ENCODE results near the gene FKBP1B. TPM values are rescaled to one million over a fixed set of nuclear protein-coding genes. Genes with fewer than 3 reads are reported as not detected.
"Not testable (repeated sequence)": the region's sequence is repeated elsewhere in the genome, so short reads cannot be mapped to it uniquely, and the experiment has no call there.

FKBP1B gene
- total RNA-seq, 1 donor from 2014 or later, result 31.1 TPM

DNA sequence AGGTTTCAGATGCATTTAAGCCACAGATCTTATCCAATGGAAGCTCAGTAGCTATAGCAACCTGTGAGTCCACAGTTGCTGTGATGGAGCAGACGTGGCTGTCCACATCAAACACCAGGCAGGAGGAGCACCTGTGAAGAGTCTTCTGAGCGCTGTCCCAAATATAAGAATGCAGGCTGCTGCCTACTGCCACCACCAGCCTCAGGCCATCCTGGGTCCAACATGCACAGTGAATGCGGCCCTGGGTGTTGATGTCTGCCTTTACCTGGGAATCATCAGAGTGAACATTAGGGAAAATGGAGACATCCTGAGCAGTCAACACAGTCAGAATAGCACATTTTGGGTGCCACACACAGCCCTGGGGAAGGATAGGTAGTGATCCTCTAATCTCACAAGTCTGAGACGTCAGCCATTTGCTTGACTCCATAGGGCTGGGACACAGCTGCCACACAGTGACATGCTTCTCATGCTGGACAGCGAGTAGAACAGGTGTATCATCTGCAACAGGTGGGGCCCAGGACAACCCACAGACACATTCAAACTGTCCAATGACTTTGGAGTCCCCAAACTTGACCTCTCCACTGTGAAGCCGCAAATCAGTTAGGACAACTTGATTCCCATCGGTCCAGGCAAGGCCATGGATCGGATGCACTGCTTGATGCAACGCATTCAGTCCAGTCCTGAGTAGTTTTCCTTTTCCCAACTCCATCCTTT lies 10.6 kb upstream of the FKBP1B start:
- no peak for DNase-seq (ENCODE audit: low spot score)
- Mint-ChIP-seq H3K27me3 (ENCODE audit: unreplicated experiment) (peaks cover 2% of the 10 kb centered on the region), H3K9me3 (ENCODE audit: unreplicated experiment) (no peaks in the 10 kb centered on the region), H3K4me3 (ENCODE audit: unreplicated experiment) (no peak overlapping the region), H3K27ac (ENCODE audit: unreplicated experiment) (no peak overlapping the region), H3K4me1 (ENCODE audit: unreplicated experiment) (no peaks in the 10 kb centered on the region), H3K36me3 (ENCODE audit: low read depth, unreplicated experiment) (peaks cover 7% of the 10 kb centered on the region)
- TF ChIP-seq CTCF (IDR thresholded peaks at IDR 0.05; ENCODE audit: unreplicated experiment), result no peak

DNA sequence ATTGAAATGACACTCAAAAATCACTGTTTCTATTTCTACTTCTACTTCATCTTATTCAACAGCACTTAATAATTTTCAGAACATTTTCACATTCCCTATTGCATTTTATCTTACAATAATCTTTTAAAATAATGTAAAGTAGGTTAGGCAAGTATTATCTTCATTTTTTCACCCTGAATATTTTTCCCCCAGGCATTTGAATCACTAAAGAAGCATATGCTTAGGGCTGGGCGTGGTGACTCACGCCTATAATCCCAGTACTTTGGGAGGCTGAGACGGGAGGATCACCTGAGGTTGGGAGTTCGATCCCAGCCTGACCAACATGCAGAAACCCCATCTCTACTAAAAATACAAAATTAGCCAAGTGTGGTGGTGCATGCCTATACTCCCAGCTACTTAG lies 9.0 kb upstream of the FKBP1B start:
- Mint-ChIP-seq H3K36me3 (ENCODE audit: low read depth, unreplicated experiment) (peaks cover 10% of the 10 kb centered on the region), H3K4me1 (ENCODE audit: unreplicated experiment) (peaks cover 3% of the 10 kb centered on the region), H3K4me3 (ENCODE audit: unreplicated experiment) (no peak overlapping the region), H3K27ac (ENCODE audit: unreplicated experiment) (no peak overlapping the region), H3K27me3 (ENCODE audit: unreplicated experiment) (peaks cover 2% of the 10 kb centered on the region), H3K9me3 (ENCODE audit: unreplicated experiment) (no peaks in the 10 kb centered on the region)
- no peak for TF ChIP-seq CTCF (IDR thresholded peaks at IDR 0.05; ENCODE audit: unreplicated experiment)
- DNase-seq (ENCODE audit: low spot score), result no peak

DNA sequence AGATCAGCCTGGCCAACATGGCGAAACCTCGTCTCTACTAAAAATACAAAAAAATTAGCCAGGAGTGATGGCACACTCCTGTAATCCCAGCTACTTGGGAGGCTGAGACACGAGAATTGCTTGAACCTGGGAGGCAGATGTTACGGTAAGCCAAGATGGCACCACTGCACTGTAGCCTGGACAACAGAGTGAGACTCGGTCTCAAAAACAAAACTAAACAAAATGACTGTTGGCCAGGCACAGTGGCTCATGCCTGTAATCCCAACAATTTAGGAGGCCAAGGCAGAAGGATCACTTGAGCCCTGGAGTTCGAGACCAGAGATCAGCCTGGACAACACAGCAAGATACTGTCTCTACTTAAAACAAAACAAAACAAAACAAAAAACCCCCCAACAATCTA lies 6.4 kb upstream of the FKBP1B start:
- H3K36me3 Mint-ChIP-seq (ENCODE audit: low read depth, unreplicated experiment); H3K4me3 Mint-ChIP-seq (ENCODE audit: unreplicated experiment); H3K27me3 Mint-ChIP-seq (ENCODE audit: unreplicated experiment); H3K27ac Mint-ChIP-seq (ENCODE audit: unreplicated experiment); H3K9me3 Mint-ChIP-seq (ENCODE audit: unreplicated experiment); DNase-seq (ENCODE audit: low spot score): not testable (repeated sequence)
- H3K4me1 Mint-ChIP-seq (ENCODE audit: unreplicated experiment), result peaks cover 19% of the 10 kb centered on the region

- Mint-ChIP-seq H3K27ac (ENCODE audit: unreplicated experiment) (no peak overlapping the region), H3K4me1 (ENCODE audit: unreplicated experiment) (peaks cover 19% of the 10 kb centered on the region), H3K9me3 (ENCODE audit: unreplicated experiment) (no peaks in the 10 kb centered on the region)
These were observed 3.7 kb upstream of the FKBP1B start for GRCh38 chr2:24045511-24046508.

GRCh38 chr2:24046599-24046929 lies 3.0 kb upstream of the FKBP1B start:
- Mint-ChIP-seq H3K27me3 (ENCODE audit: unreplicated experiment) (peaks cover 3% of the 10 kb centered on the region), H3K9me3 (ENCODE audit: unreplicated experiment) (no peaks in the 10 kb centered on the region), H3K27ac (ENCODE audit: unreplicated experiment) (no peak overlapping the region), H3K4me3 (ENCODE audit: unreplicated experiment) (peak overlapping the region; percentile 99), H3K36me3 (ENCODE audit: low read depth, unreplicated experiment) (peaks cover 7% of the 10 kb centered on the region), H3K4me1 (ENCODE audit: unreplicated experiment) (peaks cover 19% of the 10 kb centered on the region)
- TF ChIP-seq CTCF (IDR thresholded peaks at IDR 0.05; ENCODE audit: unreplicated experiment), result no peak
- DNase-seq (ENCODE audit: low spot score), result no peak

More at GRCh38 chr2:24045511-24046508, 3.7 kb upstream of the FKBP1B start:
- peaks cover 3% of the 10 kb centered on the region for H3K27me3 Mint-ChIP-seq (ENCODE audit: unreplicated experiment)
- DNase-seq (ENCODE audit: low spot score), result no peak
- TF ChIP-seq CTCF (IDR thresholded peaks at IDR 0.05; ENCODE audit: unreplicated experiment), result no peak
- peak overlapping the region; percentile 99 for H3K4me3 Mint-ChIP-seq (ENCODE audit: unreplicated experiment)
- H3K36me3 Mint-ChIP-seq (ENCODE audit: low read depth, unreplicated experiment), result peaks cover 7% of the 10 kb centered on the region

Measured in endothelial cell (in vitro differentiated cells).